NOMO-1 treated with dmso at 0.1 percent for 144 hours (cell line): ENCODE results near the gene NR2E1.

Source experiments
- DNase-seq: peaks from one replicate; lab custom pipeline; 2025; ENCODE audit not compliant: unreplicated experiment; lab: John Stamatoyannopoulos, UW

Gene NR2E1

GRCh38 chr6:108152446-108152845 is 13.4 kb upstream of the NR2E1 start:
- no peak for DNase-seq

GRCh38 chr6:108156180-108156937 is 9.5 kb upstream of the NR2E1 start:
- DNase-seq = no peak

GRCh38 chr6:108156938-108157233 is 8.9 kb upstream of the NR2E1 start:
- no peak for DNase-seq

GRCh38 chr6:108157234-108157980 is 8.4 kb upstream of the NR2E1 start:
- DNase-seq = no peak

GRCh38 chr6:108157981-108158525 is 7.8 kb upstream of the NR2E1 start:
- DNase-seq = no peak

- no peak for DNase-seq
Measured at GRCh38 chr6:108159981-108160380, 5.8 kb upstream of the NR2E1 start.

- no peak for DNase-seq
Measured at GRCh38 chr6:108161724-108162282, 4.0 kb upstream of the NR2E1 start.

GRCh38 chr6:108163267-108163643 is 2.6 kb upstream of the NR2E1 start:
- no peak for DNase-seq

- DNase-seq = no peak
Measured at GRCh38 chr6:108163644-108164542, 1.9 kb upstream of the NR2E1 start.

GRCh38 chr6:108164543-108164814 is 1.3 kb upstream of the NR2E1 start:
- no peak for DNase-seq

GRCh38 chr6:108164815-108165706 is 761 bp upstream of the NR2E1 start:
- no peak for DNase-seq

- no peak for DNase-seq
Measured at GRCh38 chr6:108166664-108167448, 1.0 kb downstream of the NR2E1 start.

- DNase-seq = no peak
Measured at GRCh38 chr6:108167449-108168089, 1.7 kb downstream of the NR2E1 start.

GRCh38 chr6:108168090-108168463 is 2.3 kb downstream of the NR2E1 start:
- no peak for DNase-seq

GRCh38 chr6:108168501-108169463 is 3.0 kb downstream of the NR2E1 start:
- no peak for DNase-seq

GRCh38 chr6:108169464-108170331 is 3.9 kb downstream of the NR2E1 start:
- DNase-seq = no peak
